MV-4-11 (cell line): ENCODE data around the gene HBA2.
"Not testable (repeated sequence)": the region's sequence is repeated elsewhere in the genome, so short reads cannot be mapped to it uniquely, and the experiment has no call there.

Source experiments
- DNase-seq: peaks from one replicate; lab custom pipeline; 2025; lab: John Stamatoyannopoulos, UW

HBA2 gene

GRCh38 chr16:175011-175949 lies 2.6 kb downstream of the HBA2 start:
- peak; percentile 55 for DNase-seq

GRCh38 chr16:176006-176405 lies 3.3 kb downstream of the HBA2 start:
- DNase-seq = not testable (repeated sequence)

- not testable (repeated sequence) for DNase-seq
These were observed 4.1 kb downstream of the HBA2 start, which contains the start of gene HBA1 for GRCh38 chr16:176477-177382. HBA1 (plus strand) TSS chr16:176680; CDS start chr16:176717, 37 bp downstream.

- DNase-seq = no peak
These were observed 4.7 kb downstream of the HBA2 start for GRCh38 chr16:177394-177822.

GRCh38 chr16:177981-178667 lies 5.4 kb downstream of the HBA2 start:
- DNase-seq = no peak

- no peak for DNase-seq
These were observed 6.0 kb downstream of the HBA2 start for GRCh38 chr16:178668-179015.

- no peak for DNase-seq
These were observed 6.8 kb downstream of the HBA2 start for GRCh38 chr16:179211-180092.

- no peak for DNase-seq
These were observed 7.5 kb downstream of the HBA2 start, which contains the start of gene HBQ1 for GRCh38 chr16:180101-180675. HBQ1 (plus strand) TSS chr16:180459; CDS start chr16:180487, 28 bp downstream.

GRCh38 chr16:180681-181564 lies 8.2 kb downstream of the HBA2 start:
- DNase-seq = peak; percentile 46

GRCh38 chr16:181565-182021 lies 8.9 kb downstream of the HBA2 start:
- DNase-seq = no peak

GRCh38 chr16:183005-183404 lies 10.3 kb downstream of the HBA2 start:
- no peak for DNase-seq

GRCh38 chr16:185213-185612 lies 12.5 kb downstream of the HBA2 start:
- DNase-seq = no peak

GRCh38 chr16:185691-186090 lies 13.0 kb downstream of the HBA2 start:
- no peak for DNase-seq

GRCh38 chr16:187330-187729 lies 14.7 kb downstream of the HBA2 start:
- no peak for DNase-seq

GRCh38 chr16:188674-189073 lies 16.0 kb downstream of the HBA2 start:
- no peak for DNase-seq

- DNase-seq = no peak
These were observed 17.0 kb downstream of the HBA2 start for GRCh38 chr16:189604-190186.

GRCh38 chr16:191831-192230 lies 19.2 kb downstream of the HBA2 start:
- DNase-seq = no peak

- no peak for DNase-seq
These were observed 20.0 kb downstream of the HBA2 start for GRCh38 chr16:192686-193085.

GRCh38 chr16:193441-193840 lies 20.8 kb downstream of the HBA2 start:
- no peak for DNase-seq
